Neural cell (in vitro differentiated cells): ENCODE results near the gene USP40. TPM values are rescaled to one million over a fixed set of nuclear protein-coding genes. Genes with fewer than 3 reads are reported as not detected.

Source experiments
- H2AFZ ChIP-seq: fragments of 200-600, 300-800 bp; sonication (generic), shearing (Covaris generic); 2 replicates; pipeline ENCODE4 v1.6.0; 2014; ENCODE audit warnings: low read depth, mild to moderate bottlenecking, antibody characterized with exemption, low read length, moderate library complexity
- H3F3A ChIP-seq: fragments of 200-600 bp; shearing (Covaris generic); 2 replicates; pipeline ENCODE4 v1.6.1; 2016; ENCODE audit warnings: mild to moderate bottlenecking, moderate library complexity, mixed read lengths, antibody characterized with exemption, low read length; ENCODE audit not compliant: insufficient read depth, poor library complexity, severe bottlenecking
- H3K27ac ChIP-seq: fragments of 200-600, 300-800 bp; sonication (generic), shearing (Covaris generic); 2 replicates; pipeline ENCODE4 v1.5.1; 2014; ENCODE audit warnings: mild to moderate bottlenecking, low read length, moderate library complexity
- H3K27me3 ChIP-seq: fragments of 300-800, 200-600 bp; sonication (generic), shearing (Covaris generic); 2 replicates; pipeline ENCODE4 v1.6.0; 2014; ENCODE audit warnings: mild to moderate bottlenecking, low read depth, low read length, moderate library complexity; ENCODE audit not compliant: insufficient read depth
- H3K36me3 ChIP-seq: fragments of 300-800, 200-600 bp; sonication (generic), shearing (Covaris generic); 2 replicates; pipeline ENCODE4 v1.5.1; 2014; ENCODE audit warnings: mild to moderate bottlenecking, antibody characterized with exemption, low read length, moderate library complexity; ENCODE audit not compliant: insufficient read depth
- H3K4me2 ChIP-seq: fragments of 300-800, 200-600 bp; sonication (generic), shearing (Covaris generic); 2 replicates; pipeline ENCODE4 v1.6.0; 2014; ENCODE audit warnings: mild to moderate bottlenecking, low read length
- H3K4me3 ChIP-seq: fragments of 300-800, 200-600 bp; sonication (generic), shearing (Covaris generic); 2 replicates; pipeline ENCODE4 v1.5.1; 2014; ENCODE audit warnings: mild to moderate bottlenecking, low read length, moderate library complexity
- H3K79me2 ChIP-seq: fragments of 200-600 bp; shearing (Covaris generic); replicated peaks from 2 replicates; pipeline ENCODE4 v1.6.0; 2014; ENCODE audit warnings: mild to moderate bottlenecking, low read length, moderate library complexity; ENCODE audit not compliant: insufficient read depth
- H3K9ac ChIP-seq: fragments of 300-800, 200-600 bp; sonication (generic), shearing (Covaris generic); 2 replicates; pipeline ENCODE4 v1.6.1; 2016; ENCODE audit warnings: mild to moderate bottlenecking, low read length, mixed read lengths
- H3K9me2 ChIP-seq: fragments of 200-600 bp; shearing (Covaris generic); 2 replicates; pipeline ENCODE4 v1.6.1; 2016; ENCODE audit warnings: mild to moderate bottlenecking, low read length, mixed read lengths; ENCODE audit not compliant: insufficient read depth
- H3K9me3 ChIP-seq: fragments of 200-600, 300-800 bp; sonication (generic), shearing (Covaris generic); 2 replicates; pipeline ENCODE4 v1.6.1; 2016; ENCODE audit warnings: mild to moderate bottlenecking, mixed run types, low read length, moderate library complexity, mixed read lengths
- H4K20me1 ChIP-seq: fragments of 200-600 bp; shearing (Covaris generic); 2 replicates; pipeline ENCODE4 v1.6.1; 2016; ENCODE audit warnings: mild to moderate bottlenecking, mixed run types; ENCODE audit not compliant: insufficient read depth
- CTCF ChIP-seq: fragments of 450-650 bp; IDR thresholded peaks from 2 replicates; pipeline ENCODE4 v1.5.1; 2014; ENCODE audit warnings: antibody characterized with exemption, mild to moderate bottlenecking, moderate library complexity; ENCODE audit not compliant: poor library complexity, severe bottlenecking
- EP300 ChIP-seq: fragments of 450-650 bp; conservative IDR thresholded peaks from 2 replicates; pipeline ENCODE4 v1.6.1; 2014; ENCODE audit warnings: antibody characterized with exemption, mild to moderate bottlenecking, moderate library complexity; ENCODE audit not compliant: poor library complexity, severe bottlenecking
- EZH2 ChIP-seq: fragments of 200-600, 300-800 bp; shearing (Covaris generic), sonication (generic); IDR thresholded peaks from 2 replicates; pipeline ENCODE4 v1.6.1; 2014; ENCODE audit warnings: antibody characterized with exemption, low read length, borderline replicate concordance, mild to moderate bottlenecking; ENCODE audit not compliant: insufficient read depth, poor library complexity, severe bottlenecking
- MXI1 ChIP-seq: fragments of 450-650 bp; conservative IDR thresholded peaks from 2 replicates; pipeline ENCODE4 v1.6.1; 2014; ENCODE audit warnings: antibody characterized with exemption, mild to moderate bottlenecking; ENCODE audit not compliant: poor library complexity, severe bottlenecking
- POLR2AphosphoS5 ChIP-seq: IDR thresholded peaks from 2 replicates; pipeline ENCODE4 v1.6.1; 2012
- RAD21 ChIP-seq: fragments of 450-650 bp; conservative IDR thresholded peaks from 2 replicates; pipeline ENCODE4 v1.6.1; 2014; ENCODE audit warnings: antibody characterized with exemption, mild to moderate bottlenecking, moderate library complexity
- REST ChIP-seq: IDR thresholded peaks from 2 replicates; pipeline ENCODE4 v1.6.1; 2012; ENCODE audit warnings: borderline replicate concordance
- SMC3 ChIP-seq: fragments of 450-650 bp; conservative IDR thresholded peaks from 2 replicates; pipeline ENCODE4 v1.6.1; 2014; ENCODE audit warnings: antibody characterized with exemption, mild to moderate bottlenecking, moderate library complexity; ENCODE audit not compliant: poor library complexity
- TAF1 ChIP-seq: IDR thresholded peaks from 2 replicates; pipeline ENCODE4 v1.6.1; 2012; ENCODE audit warnings: low read depth
- polyA plus RNA-seq: library from polyadenylated mRNA; depleted of rRNA; stranded (reverse); fragments of >200 nt; gene quantifications from 2 replicates; pipeline ENCODE4 v1.2.3, GENCODE V29; 2014

Gene USP40
- polyA plus RNA-seq, 1 donor from 2014 or later: 33.3 TPM

GRCh38 chr2:233440314-233440713 is 126.3 kb downstream of the USP40 start:
- Histone ChIP-seq H3K4me2 (no peak overlapping the region), H3K4me3 (no peak overlapping the region), H3K9ac (no peak overlapping the region), H3K9me2 (no peaks in the 10 kb centered on the region), H4K20me1 (no peaks in the 10 kb centered on the region), H3K27me3 (no peaks in the 10 kb centered on the region), H3K27ac (no peak overlapping the region), H3K9me3 (no peaks in the 10 kb centered on the region), H2AFZ (no peak overlapping the region), H3K36me3 (no peaks in the 10 kb centered on the region), H3F3A (no peaks in the 10 kb centered on the region), H3K79me2 (no peaks in the 10 kb centered on the region)
- TF ChIP-seq EP300: no peak
- TF ChIP-seq REST: no peak
- TF ChIP-seq EZH2: no peak
- TF ChIP-seq POLR2AphosphoS5: no peak
- no peak for TF ChIP-seq CTCF
- no peak for TF ChIP-seq SMC3
- no peak for TF ChIP-seq TAF1
- TF ChIP-seq MXI1: no peak
- TF ChIP-seq RAD21: no peak

GRCh38 chr2:233439191-233439590 is 127.4 kb downstream of the USP40 start:
- H3K9ac ChIP-seq: no peak overlapping the region
- H3K36me3 ChIP-seq: no peaks in the 10 kb centered on the region
- H3K9me3 ChIP-seq: no peaks in the 10 kb centered on the region

More at GRCh38 chr2:233439191-233439590, 127.4 kb downstream of the USP40 start:
- H3F3A ChIP-seq: no peaks in the 10 kb centered on the region
- no peak overlapping the region for H3K4me3 ChIP-seq
- no peaks in the 10 kb centered on the region for H3K27me3 ChIP-seq
- no peak overlapping the region for H3K4me2 ChIP-seq
- H3K9me2 ChIP-seq: no peaks in the 10 kb centered on the region
- no peaks in the 10 kb centered on the region for H3K79me2 ChIP-seq
- H3K27ac ChIP-seq: no peak overlapping the region
- H4K20me1 ChIP-seq: no peaks in the 10 kb centered on the region
- TF ChIP-seq TAF1 (no peak), SMC3 (no peak), MXI1 (no peak), POLR2AphosphoS5 (no peak), EP300 (no peak), REST (no peak), RAD21 (no peak), EZH2 (no peak), CTCF (no peak)
- no peak overlapping the region for H2AFZ ChIP-seq
